Measurements from ENCODE around the gene IL16.

The IL16 gene

DNA sequence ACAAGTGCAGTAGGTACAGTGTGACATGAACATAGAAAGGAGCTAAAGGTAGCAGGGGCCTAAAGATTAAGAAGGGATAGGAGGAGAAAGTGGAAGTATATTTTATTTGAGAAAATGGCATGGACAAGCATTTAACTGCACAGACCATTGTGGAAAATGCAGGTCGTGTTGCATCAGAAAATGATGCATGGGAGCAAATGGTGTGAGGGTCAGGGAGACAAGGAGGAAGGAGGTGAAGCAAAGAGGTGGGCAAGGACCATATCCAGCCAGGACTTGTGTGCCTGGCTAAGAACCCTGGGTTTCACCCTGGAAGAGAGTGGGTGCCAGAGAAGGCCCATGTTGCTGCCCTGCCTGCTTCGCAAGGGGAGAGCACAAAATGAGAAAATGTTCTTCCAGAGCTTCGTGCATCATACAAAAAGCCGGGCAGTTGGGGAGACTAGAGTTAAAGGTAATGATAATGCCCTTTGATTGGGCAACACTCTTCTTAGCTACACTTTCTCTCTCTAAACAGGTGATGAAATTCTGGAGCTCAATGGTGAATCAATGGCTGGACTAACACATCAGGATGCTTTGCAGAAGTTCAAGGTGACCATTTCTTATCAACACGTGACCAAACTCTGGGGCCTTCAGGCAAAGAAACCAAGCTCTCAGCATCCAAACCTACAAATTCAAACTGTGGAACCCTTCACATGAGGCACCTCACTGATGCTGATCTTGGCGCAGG lies 81.8 kb downstream of the IL16 start:
- no peak for DNase-seq

- no peak for DNase-seq
Observed at GRCh38 chr15:81279621-81280485, 83.2 kb downstream of the IL16 start.

DNA sequence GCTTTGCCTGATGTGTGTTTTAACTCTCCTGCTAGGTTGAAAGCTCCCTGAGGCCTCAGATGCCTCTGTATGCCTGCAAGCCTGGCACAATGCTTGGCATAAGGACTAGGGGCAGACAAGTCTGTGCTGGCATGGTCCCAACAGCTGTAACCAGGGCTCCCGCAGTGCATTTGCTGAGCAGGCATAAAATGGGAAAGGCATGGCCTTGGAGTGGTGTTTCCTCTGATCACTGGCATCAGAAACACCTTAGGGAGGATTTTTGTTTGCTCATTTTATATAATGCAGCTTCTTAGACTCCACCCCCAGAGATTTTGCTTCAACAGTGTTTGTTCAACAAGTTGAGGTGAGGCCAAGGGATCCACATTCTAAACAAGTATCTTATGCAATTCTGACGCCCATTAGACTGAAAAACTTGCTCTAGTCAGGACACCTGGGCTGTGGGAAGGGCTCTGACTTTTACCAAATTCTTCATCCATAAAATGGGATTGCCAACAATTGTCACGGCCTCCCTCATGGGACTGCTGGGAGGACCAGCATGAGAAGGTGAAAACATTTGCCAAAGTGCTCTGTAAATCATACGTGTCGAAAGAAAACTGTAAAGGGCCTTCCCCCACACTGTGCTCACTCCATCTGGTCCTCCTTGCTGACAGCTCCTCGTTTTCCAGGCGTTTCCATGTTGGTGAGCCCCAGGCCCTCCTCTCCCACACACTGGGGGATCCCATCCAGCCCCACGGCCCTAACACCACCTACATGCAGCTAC lies 84.2 kb downstream of the IL16 start:
- DNase-seq, result no peak

DNA sequence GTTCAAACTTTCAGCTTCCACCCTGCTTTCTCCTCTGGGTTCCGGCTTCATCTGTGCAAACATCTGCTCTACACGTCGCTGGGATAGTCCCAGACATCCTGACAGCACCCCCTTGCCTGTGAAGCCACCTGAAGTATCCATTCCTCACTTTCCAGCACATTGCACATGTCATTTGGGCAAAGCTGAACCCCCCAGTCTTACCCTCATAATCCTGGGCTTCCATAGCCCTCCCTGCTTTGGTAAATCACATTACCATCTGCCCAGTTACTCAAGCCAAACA lies 84.7 kb downstream of the IL16 start:
- no peak for DNase-seq

- no peak for DNase-seq
Observed at GRCh38 chr15:81281766-81282605, 85.3 kb downstream of the IL16 start.

- no peak for DNase-seq
Observed at GRCh38 chr15:81282606-81282895, 85.9 kb downstream of the IL16 start.

DNA sequence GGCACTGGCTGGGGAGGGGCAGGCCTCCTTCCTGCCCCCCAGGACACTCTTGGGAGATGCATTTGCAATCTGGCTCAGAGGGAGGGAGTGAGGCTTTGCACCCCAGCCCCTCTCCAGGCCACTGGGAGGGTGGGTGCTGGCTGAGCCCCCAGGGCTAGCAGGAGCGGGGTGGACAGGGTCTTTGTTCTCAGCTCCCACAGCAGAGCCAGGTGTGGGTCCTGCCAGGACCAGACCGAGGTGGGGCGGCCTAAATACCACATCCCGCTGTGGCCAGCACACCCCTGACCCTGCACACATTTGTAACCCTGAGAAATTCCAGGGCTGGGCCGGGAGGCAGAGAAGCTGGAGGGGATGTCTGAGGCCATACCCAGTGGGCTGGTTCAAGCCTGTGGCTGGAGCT lies 86.2 kb downstream of the IL16 start:
- no peak for DNase-seq

DNA sequence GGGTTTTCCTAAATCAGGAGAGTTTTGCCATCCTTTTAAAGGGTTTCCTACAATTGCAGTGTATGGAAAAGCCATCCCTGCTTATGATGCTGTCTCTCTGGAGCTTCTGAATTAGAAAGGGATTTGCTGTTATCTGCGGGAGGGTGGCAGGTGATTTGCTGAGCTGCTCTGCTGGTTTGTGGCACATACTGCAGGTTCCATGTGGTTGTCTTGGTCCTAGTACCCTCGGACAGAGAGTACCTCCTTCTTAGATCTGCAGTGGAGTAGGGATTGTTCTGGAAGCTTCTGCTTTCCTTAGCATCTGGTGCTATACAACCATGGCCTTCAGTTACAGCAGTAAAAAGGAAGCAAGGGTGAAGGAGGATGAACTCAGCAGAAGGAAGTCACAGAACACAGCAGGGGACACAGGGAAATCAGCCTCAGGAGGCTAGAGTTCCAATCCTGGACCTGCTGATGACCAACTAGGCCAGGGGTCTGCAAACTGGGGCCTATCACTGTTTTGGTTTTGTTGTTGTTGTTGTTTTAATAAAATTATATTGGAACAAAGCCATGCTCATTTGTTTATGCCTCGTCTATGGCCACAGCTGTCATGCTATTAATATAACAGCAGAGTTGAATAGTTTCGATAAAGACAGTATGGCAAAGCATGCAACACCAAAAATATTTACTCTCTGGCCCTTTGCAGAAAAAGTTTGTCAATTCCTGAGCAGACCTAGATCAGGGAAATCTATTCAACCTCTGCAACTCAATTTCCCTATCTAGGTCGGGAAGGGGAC lies 87.8 kb downstream of the IL16 start:
- no peak for DNase-seq

GRCh38 chr15:81285461-81285860 lies 88.8 kb downstream of the IL16 start:
- no peak for DNase-seq

GRCh38 chr15:81286621-81287121 lies 90.0 kb downstream of the IL16 start:
- no peak for DNase-seq

GRCh38 chr15:81288040-81288439 lies 91.4 kb downstream of the IL16 start:
- no peak for DNase-seq

GRCh38 chr15:81288616-81289015 lies 91.9 kb downstream of the IL16 start:
- DNase-seq, result no peak

DNA sequence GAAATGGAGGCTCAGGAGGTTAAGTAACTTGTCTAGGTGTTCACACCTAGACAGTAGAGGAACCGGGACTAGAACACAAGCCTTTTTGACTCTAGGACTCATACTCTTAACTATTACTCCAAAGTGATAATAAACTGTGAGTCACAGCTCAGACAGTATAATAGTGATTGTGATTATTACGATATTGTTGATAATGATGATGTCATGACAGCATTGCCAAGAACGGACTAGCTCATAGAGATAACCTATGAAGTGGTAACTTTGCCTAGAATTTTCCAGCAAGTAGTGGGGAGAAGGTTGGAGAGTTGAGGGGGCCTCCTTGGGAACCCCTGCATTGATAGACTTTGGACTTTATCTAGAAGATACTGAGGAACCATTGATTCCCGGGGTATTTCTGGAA lies 93.2 kb downstream of the IL16 start:
- no peak for DNase-seq

- DNase-seq, result no peak
Observed at GRCh38 chr15:81291916-81292522, 95.3 kb downstream of the IL16 start.

DNA sequence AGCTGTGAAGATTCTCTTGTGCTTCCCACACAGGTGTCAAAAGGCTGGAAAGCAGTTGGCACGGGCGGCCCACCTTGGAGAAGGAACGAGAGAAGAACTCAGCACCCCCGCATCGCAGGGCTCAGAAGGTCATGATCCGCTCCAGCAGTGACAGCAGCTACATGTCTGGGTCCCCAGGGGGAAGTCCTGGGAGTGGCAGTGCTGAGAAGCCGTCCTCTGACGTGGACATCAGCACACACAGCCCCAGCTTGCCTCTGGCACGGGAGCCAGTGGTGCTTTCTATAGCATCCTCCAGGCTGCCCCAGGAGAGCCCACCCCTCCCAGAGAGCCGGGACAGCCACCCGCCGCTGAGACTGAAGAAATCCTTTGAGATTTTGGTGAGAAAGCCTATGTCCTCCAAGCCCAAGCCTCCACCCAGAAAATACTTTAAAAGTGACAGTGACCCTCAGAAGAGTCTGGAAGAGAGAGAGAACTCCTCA lies 95.9 kb downstream of the IL16 start:
- DNase-seq, result no peak

DNA sequence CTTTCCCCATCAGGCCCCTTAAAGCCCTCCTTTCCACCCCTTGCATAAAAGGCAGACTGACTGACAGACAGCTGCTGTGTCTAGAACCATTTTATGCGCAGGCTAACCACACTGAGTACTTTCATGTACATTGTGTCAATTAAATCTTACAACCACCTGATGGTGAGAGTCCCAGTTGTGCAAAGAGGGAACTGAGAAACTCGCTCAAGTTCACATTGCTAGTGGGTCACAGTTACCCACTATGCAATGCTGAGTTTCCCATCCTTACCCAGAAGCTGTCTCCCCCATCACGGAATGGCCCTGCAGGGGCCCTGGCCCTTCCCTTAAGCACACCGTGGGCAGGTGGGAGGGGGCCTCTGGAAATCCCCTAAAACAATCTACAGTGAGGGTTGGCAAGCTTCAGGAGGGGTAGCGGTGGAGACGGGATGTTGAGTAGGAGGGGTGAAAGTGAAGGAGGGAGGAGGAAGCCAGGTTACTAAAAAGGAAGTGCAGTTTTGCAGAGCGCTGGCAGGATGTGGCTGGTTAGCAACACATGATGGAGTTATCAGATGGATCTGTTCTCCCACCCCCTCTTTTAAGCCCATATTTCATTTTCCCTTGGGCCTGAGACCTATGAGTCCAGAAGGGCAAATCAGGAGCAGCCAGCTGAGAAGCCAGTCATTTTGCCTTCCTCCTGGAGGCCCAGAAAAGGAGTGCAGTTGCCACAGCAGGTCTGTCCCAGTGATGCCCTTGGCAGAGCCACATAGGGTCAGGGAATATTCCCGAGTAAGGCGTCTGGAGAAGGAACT lies 97.2 kb downstream of the IL16 start:
- DNase-seq, result no peak

DNA sequence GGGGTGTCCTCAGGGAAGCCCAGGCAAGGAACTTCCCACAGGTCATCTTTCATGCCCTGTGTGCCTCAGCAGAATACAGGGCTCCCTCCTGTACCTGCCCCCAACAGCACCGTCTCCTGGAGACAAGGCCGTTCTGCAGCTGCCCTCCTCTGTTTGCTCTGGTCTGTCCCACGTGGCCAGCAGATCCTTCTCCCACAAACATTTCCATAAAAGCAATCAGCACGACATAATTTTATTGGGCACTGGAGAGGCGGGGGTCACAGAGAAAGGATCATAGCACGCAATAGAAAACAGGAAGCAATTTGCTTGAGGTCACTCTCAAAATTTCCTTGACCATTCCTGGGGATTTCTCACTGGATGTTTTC lies 97.8 kb downstream of the IL16 start:
- no peak for DNase-seq

DNA sequence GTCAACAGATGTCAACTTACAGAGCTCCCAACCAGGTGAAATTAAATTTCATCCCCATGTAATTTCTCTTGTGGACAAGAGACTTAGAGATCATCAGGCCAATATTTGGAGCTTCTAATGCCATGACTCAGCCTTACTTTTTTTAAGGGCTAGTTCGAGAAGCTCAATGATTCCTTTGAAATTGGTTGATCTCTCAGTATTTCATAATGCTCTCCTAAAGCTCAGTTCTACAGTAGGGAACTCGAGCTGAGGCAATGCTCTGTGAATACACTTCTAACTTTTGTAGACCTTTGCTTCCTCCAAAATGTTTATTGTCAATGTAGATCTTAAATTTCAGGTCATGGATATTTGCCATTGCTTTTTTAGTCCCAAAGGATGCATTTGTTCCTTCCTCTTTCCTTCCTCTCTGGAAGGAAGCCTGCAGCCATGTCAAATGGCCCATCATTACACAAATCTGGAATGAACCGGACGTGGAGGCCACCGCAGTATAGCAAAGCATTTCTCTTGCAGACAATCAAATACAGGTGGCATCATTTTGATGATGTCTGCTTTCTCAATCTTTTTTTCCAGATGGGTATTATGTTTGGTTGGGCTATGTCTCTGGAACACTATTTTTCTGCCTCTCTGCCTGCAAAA lies 98.9 kb downstream of the IL16 start:
- no peak for DNase-seq

DNA sequence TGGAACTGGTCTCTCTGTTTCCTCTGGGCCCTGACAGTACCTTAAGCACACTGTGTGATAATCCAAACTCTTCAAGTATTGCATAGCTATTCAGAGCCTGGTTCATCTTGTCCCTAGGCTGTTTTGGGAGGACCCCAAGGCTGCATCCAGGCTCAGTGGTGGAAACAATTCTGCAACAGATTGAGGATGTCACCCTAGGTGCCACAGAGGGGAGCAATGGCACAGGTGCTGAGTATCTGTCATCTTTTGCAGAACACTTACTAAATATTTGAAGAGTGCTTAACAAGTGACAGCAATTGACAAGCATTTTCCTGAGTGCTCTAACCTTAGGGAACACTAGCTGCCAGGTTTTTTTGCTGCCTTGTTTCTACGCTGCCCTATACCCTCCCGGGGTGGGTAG lies 99.5 kb downstream of the IL16 start:
- no peak for DNase-seq

- no peak for DNase-seq
Observed at GRCh38 chr15:81296673-81297072, 100.0 kb downstream of the IL16 start.
